Gastrocnemius medialis (tissue), 4 donors: Measurements from ENCODE around the gene CCM2L. TPM values are rescaled to one million over a fixed set of nuclear protein-coding genes. Genes with fewer than 3 reads are reported as not detected.

Experiments
- ATAC-seq, 2 donors: fragments of 150-250 bp; one replicate each; pipeline ENCODE4 v1.9.1; 2016
- DNase-seq, 2 donors: peaks; one replicate each; pipeline ENCODE4 v3.0.0-alpha.2; 2019
- H3K27ac ChIP-seq, 4 donors: fragments of 200-600 bp; sonication (generic); 1 replicate in 1 of 4; 2 replicates in 3 of 4; pipeline ENCODE4 v1.5.1; 2016 to 2018; ENCODE audit warnings: mild to moderate bottlenecking in 2 of 4, moderate library complexity in 1 of 4
- H3K27me3 ChIP-seq, 3 donors: fragments of 200-600 bp; sonication (generic) in 2 of 3; 1 replicate in 1 of 3; 2 replicates in 2 of 3; pipeline versions ENCODE4 v1.5.1 to v1.6.0; 2016 to 2019; ENCODE audit warnings: mild to moderate bottlenecking in 1 of 3, moderate library complexity in 1 of 3
- H3K36me3 ChIP-seq, 2 donors: fragments of 200-600 bp; sonication (generic) in 1 of 2; one replicate each; pipeline ENCODE4 v1.5.1; 2017 to 2018
- H3K4me1 ChIP-seq, 2 donors: fragments of 200-600 bp; sonication (generic) in 1 of 2; one replicate each; pipeline ENCODE4 v1.5.1; 2016 to 2017; ENCODE audit warnings: mild to moderate bottlenecking in 2 of 2
- H3K4me3 ChIP-seq, 4 donors: fragments of 200-600 bp; sonication (generic) in 3 of 4; 1 replicate in 1 of 4; 2 replicates in 3 of 4; pipeline ENCODE4 v1.5.1; 2016 to 2019; ENCODE audit warnings: mild to moderate bottlenecking in 2 of 4
- H3K9me3 ChIP-seq, 3 donors: fragments of 200-600 bp; sonication (generic) in 2 of 3; 1 replicate in 1 of 3; 2 replicates in 2 of 3; pipeline ENCODE4 v1.5.1; 2016 to 2019
- CTCF ChIP-seq, 5 experiments: fragments of 450-650 bp in 3 of 5; fragments of 200-600 bp in 2 of 5; sonication (generic) in 2 of 5; IDR thresholded peaks in 4 of 5; conservative IDR thresholded peaks in 1 of 5; 1 replicate in 4 of 5; 2 replicates in 1 of 5; pipeline ENCODE4 v1.5.1; 2016 to 2019; ENCODE audit warnings: antibody characterized with exemption in 5 of 5, mild to moderate bottlenecking in 3 of 5, moderate library complexity in 3 of 5
- POLR2A ChIP-seq, 2 donors: fragments of 450-650 bp; IDR thresholded peaks; one replicate each; pipeline ENCODE4 v1.6.1; 2017; ENCODE audit warnings: antibody characterized with exemption in 2 of 2, mild to moderate bottlenecking in 2 of 2, moderate library complexity in 2 of 2
- in situ Hi-C, 4 donors: fragments of 200-750 bp; cut with MboI; loops; one replicate each; pipeline versions ENCODE4 v1.15.0 to v1.8.0; 2017; ENCODE audit warnings: low sequenced_read_pairs in 4 of 4
- intact Hi-C: fragments of 100-400 bp; cut with DNase I; formaldehyde crosslinking; loops from one replicate; pipeline ENCODE4 v1.15.1; 2023; ENCODE audit warnings: low total_unique reads
- total RNA-seq, 4 donors: library from RNA; depleted of rRNA; stranded (reverse); fragments of >200 nt; gene quantifications; one replicate each; pipeline versions ENCODE4 v1.1.0 to v1.2.3, GENCODE V29; 2016

Gene CCM2L
- total RNA-seq, 4 donors from 2014 or later = 2.2 to 5.8 (median 3.2) TPM

- in situ Hi-C loops = no loop called here
- no peak overlapping the region for H3K27ac ChIP-seq
- H3K4me1 ChIP-seq = no peaks in the 10 kb centered on the region
- H3K4me3 ChIP-seq = no peak overlapping the region
- H3K9me3 ChIP-seq = no peaks in the 10 kb centered on the region
- ATAC-seq = no peak
- no peaks in the 10 kb centered on the region for H3K36me3 ChIP-seq
- H3K27me3 ChIP-seq = peaks cover 3 to 8% (median 7%) of the 10 kb centered on the region in 3 donors
- TF ChIP-seq POLR2A (IDR thresholded peaks at IDR 0.05) = no peak
- TF ChIP-seq CTCF (IDR thresholded peaks at IDR 0.05 in 4 of 5, conservative IDR thresholded peaks at IDR 0.05 in 1 of 5) = no peak
- intact Hi-C loops = no loop called here
- no peak for DNase-seq
Observed at GRCh38 chr20:31979713-31980426, 30.4 kb upstream of the CCM2L start.

- no peak for DNase-seq
- Histone ChIP-seq H3K9me3 (no peaks in the 10 kb centered on the region), H3K4me1 (no peaks in the 10 kb centered on the region), H3K27ac (no peak overlapping the region), H3K27me3 (peaks cover 0 to 7% (median 3%) of the 10 kb centered on the region in 3 donors), H3K36me3 (no peaks in the 10 kb centered on the region), H3K4me3 (no peak overlapping the region)
- no peak for ATAC-seq
- intact Hi-C loops = no loop called here
- TF ChIP-seq POLR2A (IDR thresholded peaks at IDR 0.05) (no peak), CTCF (IDR thresholded peaks at IDR 0.05 in 4 of 5, conservative IDR thresholded peaks at IDR 0.05 in 1 of 5) (no peak)
- in situ Hi-C loops = no loop called here
Observed at GRCh38 chr20:31981784-31982183, 28.5 kb upstream of the CCM2L start.

GRCh38 chr20:31984981-31985471 is 25.2 kb upstream of the CCM2L start:
- TF ChIP-seq CTCF (IDR thresholded peaks at IDR 0.05 in 4 of 5, conservative IDR thresholded peaks at IDR 0.05 in 1 of 5) = no peak
- TF ChIP-seq POLR2A (IDR thresholded peaks at IDR 0.05) = no peak
- Histone ChIP-seq H3K4me1 (no peaks in the 10 kb centered on the region), H3K4me3 (no peak overlapping the region), H3K27me3 (peaks cover 0 to 2% (median 0%) of the 10 kb centered on the region in 3 donors), H3K27ac (no peak overlapping the region), H3K36me3 (no peaks in the 10 kb centered on the region), H3K9me3 (no peaks in the 10 kb centered on the region)
- ATAC-seq (no peak), DNase-seq (no peak)
- intact Hi-C loops (no loop called here), in situ Hi-C loops (no loop called here)

GRCh38 chr20:31987744-31988143 is 22.5 kb upstream of the CCM2L start:
- intact Hi-C loops (no loop called here), in situ Hi-C loops (no loop called here)
- H3K36me3 ChIP-seq = no peaks in the 10 kb centered on the region
- H3K4me1 ChIP-seq = no peaks in the 10 kb centered on the region
- H3K4me3 ChIP-seq = no peak overlapping the region
- H3K9me3 ChIP-seq = no peaks in the 10 kb centered on the region
- no peak for DNase-seq
- TF ChIP-seq POLR2A (IDR thresholded peaks at IDR 0.05) (no peak), CTCF (IDR thresholded peaks at IDR 0.05 in 4 of 5, conservative IDR thresholded peaks at IDR 0.05 in 1 of 5) (no peak)
- no peak for ATAC-seq
- no peak overlapping the region for H3K27ac ChIP-seq
- peaks cover 0 to 2% (median 0%) of the 10 kb centered on the region in 3 donors for H3K27me3 ChIP-seq
